Common myeloid progenitor, CD34-positive (primary cell): Measurements from ENCODE around the gene BEND5.

ENCODE experiments used
- CTCF ChIA-PET: fragments of 350-600 bp; sonication (Branson Sonifier 250); formaldehyde crosslinking; loops from one replicate; lab custom pipeline; 2021; ENCODE audit warnings: antibody characterized with exemption; lab: Charles Lee
- POLR2A ChIA-PET: fragments of 350-600 bp; sonication (Branson Sonifier 250); formaldehyde crosslinking; loops from one replicate; lab custom pipeline; 2021; ENCODE audit warnings: antibody characterized with exemption; lab: Charles Lee
- DNase-seq, 3 donors: peaks; one replicate each; pipeline versions ENCODE4 v3.0.0 to v3.0.0-alpha.2; 2013
- H3K27ac ChIP-seq, 2 experiments: 1 replicate in 1 of 2; 2 replicates in 1 of 2; pipeline ENCODE4 v1.7.0; 2013; ENCODE audit warnings: inconsistent platforms in 2 of 2, low read length in 2 of 2, mild to moderate bottlenecking in 2 of 2, low read depth in 1 of 2, moderate library complexity in 1 of 2; ENCODE audit not compliant: severe bottlenecking in 2 of 2, insufficient read depth in 1 of 2, poor library complexity in 1 of 2
- H3K27me3 ChIP-seq, 5 experiments: replicated peaks in 2 of 5; 1 replicate in 3 of 5; 2 replicates in 2 of 5; pipeline versions ENCODE4 v1.6.1 to v1.7.0; 2013; ENCODE audit warnings: low read length in 4 of 5, mild to moderate bottlenecking in 2 of 5, moderate library complexity in 2 of 5, inconsistent platforms in 1 of 5; ENCODE audit not compliant: insufficient read depth in 5 of 5, control insufficient read depth in 4 of 5
- H3K36me3 ChIP-seq, 4 experiments: 1 replicate in 2 of 4; 2 replicates in 2 of 4; pipeline versions ENCODE4 v1.6.1 to v1.7.0; 2013; ENCODE audit warnings: low read length in 3 of 4, control low read depth in 1 of 4, mild to moderate bottlenecking in 1 of 4; ENCODE audit not compliant: control insufficient read depth in 4 of 4, insufficient read depth in 4 of 4
- H3K4me1 ChIP-seq, 4 experiments: 1 replicate in 3 of 4; 2 replicates in 1 of 4; pipeline versions ENCODE4 v1.6.1 to v1.7.1; 2013; ENCODE audit warnings: low read length in 3 of 4, mild to moderate bottlenecking in 3 of 4, control low read depth in 1 of 4, inconsistent platforms in 1 of 4, moderate library complexity in 1 of 4; ENCODE audit not compliant: control insufficient read depth in 4 of 4, insufficient read depth in 4 of 4; ENCODE audit errors: control extremely low read depth in 1 of 4
- H3K4me3 ChIP-seq, 7 experiments: 1 replicate in 4 of 7; 2 replicates in 3 of 7; pipeline versions ENCODE4 v1.5.1 to v1.7.0; 2013; ENCODE audit warnings: mild to moderate bottlenecking in 7 of 7, low read length in 6 of 7, moderate library complexity in 6 of 7, inconsistent platforms in 2 of 7, low read depth in 2 of 7, control low read depth in 1 of 7; ENCODE audit not compliant: insufficient read depth in 4 of 7, control insufficient read depth in 1 of 7; ENCODE audit errors: extremely low read depth in 1 of 7
- H3K9me3 ChIP-seq, 5 experiments: 1 replicate in 4 of 5; 2 replicates in 1 of 5; pipeline versions ENCODE4 v1.6.1 to v1.7.1; 2013; ENCODE audit warnings: low read length in 4 of 5, mild to moderate bottlenecking in 2 of 5, inconsistent platforms in 1 of 5, low read depth in 1 of 5, moderate library complexity in 1 of 5; ENCODE audit not compliant: control insufficient read depth in 4 of 5, insufficient read depth in 2 of 5; ENCODE audit errors: control extremely low read depth in 1 of 5
- WGBS: methylation state at CpG from one replicate; pipeline ENCODE4 v1.1.5; 2013; ENCODE audit not compliant: insufficient coverage; 5-methylcytosine and 5-hydroxymethylcytosine counted together

Gene BEND5

GRCh38 chr1:48785869-48786268 is 9.2 kb upstream of the BEND5 start:
- CTCF ChIA-PET, result no interaction called here
- DNase-seq, result no peak
- H3K27me3 ChIP-seq, result no peaks in the 10 kb centered on the region
- no peaks in the 10 kb centered on the region for H3K36me3 ChIP-seq
- H3K9me3 ChIP-seq, result no peaks in the 10 kb centered on the region
- H3K27ac ChIP-seq, result no peak overlapping the region
- WGBS, result no CpG with 5 or more reads among the region's 1 CpG
- H3K4me1 ChIP-seq, result peaks cover 0 to 12% (median 2%) of the 10 kb centered on the region in 4 experiments
- H3K4me3 ChIP-seq, result no peak overlapping the region
- POLR2A ChIA-PET, result no interaction called here

GRCh38 chr1:48784301-48784700 is 7.6 kb upstream of the BEND5 start:
- H3K9me3 ChIP-seq, result no peaks in the 10 kb centered on the region
- no peak for DNase-seq
- H3K27ac ChIP-seq, result no peak overlapping the region
- H3K4me3 ChIP-seq, result no peak overlapping the region
- H3K4me1 ChIP-seq, result no peaks in the 10 kb centered on the region
- H3K27me3 ChIP-seq, result no peaks in the 10 kb centered on the region
- 100% methylated on average over 1 of the region's 2 CpGs for WGBS
- H3K36me3 ChIP-seq, result no peaks in the 10 kb centered on the region
- ChIA-PET CTCF (interaction anchor here (1.0 to 1.2 kb wide), 2 partner anchors 9 to 33 kb away, joined by 3 to 4 read pairs; no protein-coding TSS in a partner anchor), POLR2A (no interaction called here)

- 12% methylated on average over 13 of the region's 17 CpGs for WGBS
- Histone ChIP-seq H3K4me3 (peak overlapping the region; percentile 59 to 99 (median 87)), H3K27me3 (no peaks in the 10 kb centered on the region), H3K36me3 (peaks cover 1 to 10% (median 7%) of the 10 kb centered on the region in 4 experiments), H3K4me1 (peaks cover 13 to 29% (median 22%) of the 10 kb centered on the region in 4 experiments), H3K9me3 (no peaks in the 10 kb centered on the region), H3K27ac (peak overlapping the region in 1 of 2 experiments; percentile 76)
- ChIA-PET POLR2A (no interaction called here), CTCF (no interaction called here)
- DNase-seq, result peak in 1 of 3 donors; percentile 22
Measured at GRCh38 chr1:48777219-48777895, 666 bp upstream of the BEND5 start.

- CTCF ChIA-PET, result interaction anchor here (1.0 kb wide), 1 partner anchor 42 kb away, joined by 4 read pairs; no protein-coding TSS in a partner anchor
- peaks cover 6 to 18% (median 16%) of the 10 kb centered on the region in 4 experiments for H3K36me3 ChIP-seq
- peak overlapping the region; percentile 64 to 76 for H3K27ac ChIP-seq
- WGBS, result 0% methylated on average over 7 of the region's 7 CpGs
- peak in 1 of 3 donors; percentile 10 for DNase-seq
- POLR2A ChIA-PET, result no interaction called here
- no peaks in the 10 kb centered on the region for H3K9me3 ChIP-seq
- peaks cover 13 to 29% (median 22%) of the 10 kb centered on the region in 4 experiments for H3K4me1 ChIP-seq
- no peaks in the 10 kb centered on the region for H3K27me3 ChIP-seq
- H3K4me3 ChIP-seq, result peak overlapping the region in 6 of 7 experiments; percentile 73 to 99 (median 90)
Measured at GRCh38 chr1:48775831-48776392, 779 bp downstream of the BEND5 start.

GRCh38 chr1:48773133-48773532 is 3.6 kb downstream of the BEND5 start:
- peaks cover 9 to 24% (median 19%) of the 10 kb centered on the region in 4 experiments for H3K36me3 ChIP-seq
- 100% methylated on average over 1 of the region's 1 CpG for WGBS
- no peak for DNase-seq
- no peaks in the 10 kb centered on the region for H3K27me3 ChIP-seq
- H3K9me3 ChIP-seq, result no peaks in the 10 kb centered on the region
- POLR2A ChIA-PET, result no interaction called here
- CTCF ChIA-PET, result interaction anchor here (1.0 to 1.2 kb wide), 3 partner anchors 8 to 45 kb away, joined by 3 to 5 read pairs (median 3); no protein-coding TSS in a partner anchor
- no peak overlapping the region for H3K27ac ChIP-seq
- no peak overlapping the region for H3K4me3 ChIP-seq
- H3K4me1 ChIP-seq, result peaks cover 15 to 39% (median 30%) of the 10 kb centered on the region in 4 experiments

GRCh38 chr1:48772211-48772610 is 4.5 kb downstream of the BEND5 start:
- ChIA-PET CTCF (interaction anchor here (1.1 kb wide), 1 partner anchor 18 kb away, joined by 3 read pairs; no protein-coding TSS in a partner anchor), POLR2A (no interaction called here)
- Histone ChIP-seq H3K4me1 (peaks cover 20 to 37% (median 25%) of the 10 kb centered on the region in 4 experiments), H3K27me3 (no peaks in the 10 kb centered on the region), H3K36me3 (peaks cover 9 to 24% (median 19%) of the 10 kb centered on the region in 4 experiments), H3K9me3 (no peaks in the 10 kb centered on the region), H3K4me3 (no peak overlapping the region), H3K27ac (no peak overlapping the region)
- no peak for DNase-seq
- 100% methylated on average over 2 of the region's 2 CpGs for WGBS

- Histone ChIP-seq H3K4me3 (no peak overlapping the region), H3K27ac (no peak overlapping the region), H3K9me3 (no peaks in the 10 kb centered on the region), H3K4me1 (peaks cover 20 to 37% (median 25%) of the 10 kb centered on the region in 4 experiments), H3K27me3 (no peaks in the 10 kb centered on the region), H3K36me3 (peaks cover 10 to 30% (median 21%) of the 10 kb centered on the region in 4 experiments)
- WGBS, result 100% methylated on average over 2 of the region's 2 CpGs
- ChIA-PET CTCF (no interaction called here), POLR2A (no interaction called here)
- no peak for DNase-seq
Measured at GRCh38 chr1:48771561-48771960, 5.1 kb downstream of the BEND5 start.
